IMR-90 (cell line): ENCODE results near the gene ZNF488.

ENCODE experiments used
- BHLHE40 ChIP-seq: fragments of 150-350 bp; IDR thresholded peaks from 2 replicates; pipeline ENCODE4 v1.6.1; 2016; ENCODE audit warnings: mild to moderate bottlenecking, low read depth, low read length
- CEBPB ChIP-seq: IDR thresholded peaks from 2 replicates; pipeline ENCODE4 v1.6.1; 2012; ENCODE audit warnings: low read depth, low read length, improper control_type of control experiment
- CHD1 ChIP-seq: IDR thresholded peaks from 2 replicates; pipeline ENCODE4 v1.6.1; 2012; ENCODE audit warnings: low read depth, low read length, improper control_type of control experiment
- CTCF ChIP-seq: conservative IDR thresholded peaks from 2 replicates; pipeline ENCODE4 v1.5.1; 2012; ENCODE audit warnings: mild to moderate bottlenecking, low read depth, low read length, improper control_type of control experiment
- ELK1 ChIP-seq: fragments of 150-350 bp; IDR thresholded peaks from 2 replicates; pipeline ENCODE4 v1.6.1; 2016; ENCODE audit warnings: low read depth, mild to moderate bottlenecking, low read length, moderate library complexity, borderline replicate concordance
- FOS ChIP-seq: fragments of 150-350 bp; IDR thresholded peaks from 2 replicates; pipeline ENCODE4 v1.6.1; 2016; ENCODE audit warnings: low read depth, low read length
- MXI1 ChIP-seq: IDR thresholded peaks from 2 replicates; pipeline ENCODE4 v1.6.1; 2012; ENCODE audit warnings: low read depth, mild to moderate bottlenecking, low read length, moderate library complexity, borderline replicate concordance
- POLR2A ChIP-seq: IDR thresholded peaks from 2 replicates; pipeline ENCODE4 v1.6.1; 2012; ENCODE audit warnings: mild to moderate bottlenecking, low read depth, low read length
- RAD21 ChIP-seq: IDR thresholded peaks from 2 replicates; pipeline ENCODE4 v1.6.1; 2012; ENCODE audit warnings: low read length, improper control_type of control experiment
- RCOR1 ChIP-seq: IDR thresholded peaks from 2 replicates; pipeline ENCODE4 v1.6.1; 2012; ENCODE audit warnings: mild to moderate bottlenecking, low read length, improper control_type of control experiment; ENCODE audit not compliant: insufficient replicate concordance
- RFX5 ChIP-seq: IDR thresholded peaks from 2 replicates; pipeline ENCODE4 v1.8.0; 2012; ENCODE audit warnings: low read depth, mild to moderate bottlenecking, low read length, moderate library complexity
- SMC3 ChIP-seq: fragments of 150-350 bp; IDR thresholded peaks from 2 replicates; pipeline ENCODE4 v1.6.1; 2016; ENCODE audit warnings: low read depth, mild to moderate bottlenecking, antibody characterized with exemption, low read length, moderate library complexity
- USF2 ChIP-seq: fragments of 150-350 bp; IDR thresholded peaks from 2 replicates; pipeline ENCODE4 v1.6.1; 2017; ENCODE audit warnings: mild to moderate bottlenecking, antibody characterized with exemption, low read length, low read depth

GRCh38 chr10:47418966-47419365 lies 34.9 kb upstream of the ZNF488 start:
- TF ChIP-seq CTCF (no peak), RCOR1 (no peak), SMC3 (no peak), ELK1 (no peak), POLR2A (no peak), CHD1 (no peak), CEBPB (no peak), FOS (no peak), USF2 (no peak), RFX5 (no peak), BHLHE40 (no peak), MXI1 (no peak), RAD21 (no peak)
